Measurements from ENCODE around the gene PLPP1.
A peak's percentile ranks its signal among the peaks of the same experiment; 100 is the strongest.

PLPP1 gene

DNA sequence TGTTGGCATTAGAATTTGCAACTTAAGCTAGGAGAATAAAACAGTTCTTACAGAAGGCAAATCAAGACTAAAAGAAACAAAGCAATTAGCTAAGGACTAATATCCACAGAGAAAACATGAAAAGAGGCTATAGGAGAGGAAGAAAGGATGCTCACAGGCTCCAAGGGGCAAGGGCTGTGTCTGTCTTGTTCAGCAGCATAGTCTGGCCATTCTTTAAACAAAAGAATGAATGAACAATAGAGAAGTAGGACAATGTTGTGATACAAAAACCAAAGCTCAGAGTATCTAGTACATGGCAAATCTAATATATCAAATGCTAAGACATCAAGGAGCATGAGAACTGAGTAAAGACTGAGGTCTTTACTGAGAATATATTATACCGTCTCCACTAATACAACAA lies 39.5 kb downstream of the PLPP1 start:
- H3K4me3 ChIP-seq (replicated peaks in 1 of 2; ENCODE audit: low read depth in 2 of 2, low read length in 2 of 2): no peak overlapping the region
- TF ChIP-seq, protein P1, sequence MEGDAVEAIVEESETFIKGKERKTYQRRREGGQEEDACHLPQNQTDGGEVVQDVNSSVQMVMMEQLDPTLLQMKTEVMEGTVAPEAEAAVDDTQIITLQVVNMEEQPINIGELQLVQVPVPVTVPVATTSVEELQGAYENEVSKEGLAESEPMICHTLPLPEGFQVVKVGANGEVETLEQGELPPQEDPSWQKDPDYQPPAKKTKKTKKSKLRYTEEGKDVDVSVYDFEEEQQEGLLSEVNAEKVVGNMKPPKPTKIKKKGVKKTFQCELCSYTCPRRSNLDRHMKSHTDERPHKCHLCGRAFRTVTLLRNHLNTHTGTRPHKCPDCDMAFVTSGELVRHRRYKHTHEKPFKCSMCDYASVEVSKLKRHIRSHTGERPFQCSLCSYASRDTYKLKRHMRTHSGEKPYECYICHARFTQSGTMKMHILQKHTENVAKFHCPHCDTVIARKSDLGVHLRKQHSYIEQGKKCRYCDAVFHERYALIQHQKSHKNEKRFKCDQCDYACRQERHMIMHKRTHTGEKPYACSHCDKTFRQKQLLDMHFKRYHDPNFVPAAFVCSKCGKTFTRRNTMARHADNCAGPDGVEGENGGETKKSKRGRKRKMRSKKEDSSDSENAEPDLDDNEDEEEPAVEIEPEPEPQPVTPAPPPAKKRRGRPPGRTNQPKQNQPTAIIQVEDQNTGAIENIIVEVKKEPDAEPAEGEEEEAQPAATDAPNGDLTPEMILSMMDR (IDR thresholded peaks at IDR 0.05; ENCODE audit: low read depth, low read length): no peak
- DNase-seq (ENCODE audit: low read depth in 2 of 2): no peak

GRCh38 chr5:55492449-55492848 lies 42.3 kb downstream of the PLPP1 start:
- TF ChIP-seq, protein P1 (IDR thresholded peaks at IDR 0.05; ENCODE audit: low read depth, low read length): no peak
- no peak overlapping the region for H3K4me3 ChIP-seq (replicated peaks in 1 of 2; ENCODE audit: low read depth in 2 of 2, low read length in 2 of 2)
- no peak for DNase-seq (ENCODE audit: low read depth in 2 of 2)

DNA sequence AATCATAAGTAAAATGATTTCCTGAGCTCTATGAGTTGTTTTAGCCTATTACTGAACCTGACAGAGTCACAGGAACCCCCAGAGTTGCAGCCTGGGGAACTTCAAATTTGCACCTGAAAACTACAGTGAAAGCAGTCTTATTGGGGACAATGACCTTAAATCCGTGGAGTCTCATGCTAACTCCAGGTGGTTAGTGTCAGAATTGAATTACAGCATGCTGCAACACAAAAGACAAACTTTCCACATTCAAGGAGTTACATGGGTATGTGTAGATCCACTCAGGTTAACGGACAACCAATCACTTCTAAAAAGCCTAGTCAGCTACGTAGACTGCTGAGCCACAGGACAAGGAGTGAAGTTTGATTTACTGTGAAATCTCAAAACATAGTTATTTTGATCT lies 49.7 kb downstream of the PLPP1 start:
- TF ChIP-seq, protein P1 (IDR thresholded peaks at IDR 0.05; ENCODE audit: low read depth, low read length): no peak
- no peak for DNase-seq (ENCODE audit: low read depth in 2 of 2)
- no peak overlapping the region for H3K4me3 ChIP-seq (replicated peaks in 1 of 2; ENCODE audit: low read depth in 2 of 2, low read length in 2 of 2)

DNA sequence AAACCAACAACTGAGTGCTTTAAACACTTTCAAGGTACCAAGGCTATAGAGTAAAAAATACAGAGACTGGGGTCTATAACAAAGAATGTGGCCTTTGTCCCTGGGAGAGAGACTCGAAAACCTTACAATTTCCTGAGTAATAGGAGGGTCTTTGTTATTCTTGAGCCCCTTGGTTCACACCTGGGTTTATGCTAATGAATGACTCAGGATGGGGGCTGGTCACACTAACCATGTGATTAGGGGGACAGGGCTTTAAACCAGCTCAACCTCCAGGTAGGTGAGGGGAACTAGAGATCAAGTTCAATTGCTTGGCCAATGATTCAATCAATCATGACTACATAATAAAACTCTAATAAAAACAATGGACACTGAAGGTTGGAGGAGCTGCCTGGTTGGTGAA lies 50.2 kb downstream of the PLPP1 start:
- no peak for DNase-seq (ENCODE audit: low read depth in 2 of 2)
- TF ChIP-seq, protein P1 (IDR thresholded peaks at IDR 0.05; ENCODE audit: low read depth, low read length): no peak
- H3K4me3 ChIP-seq (replicated peaks in 1 of 2; ENCODE audit: low read depth in 2 of 2, low read length in 2 of 2): no peak overlapping the region

DNA sequence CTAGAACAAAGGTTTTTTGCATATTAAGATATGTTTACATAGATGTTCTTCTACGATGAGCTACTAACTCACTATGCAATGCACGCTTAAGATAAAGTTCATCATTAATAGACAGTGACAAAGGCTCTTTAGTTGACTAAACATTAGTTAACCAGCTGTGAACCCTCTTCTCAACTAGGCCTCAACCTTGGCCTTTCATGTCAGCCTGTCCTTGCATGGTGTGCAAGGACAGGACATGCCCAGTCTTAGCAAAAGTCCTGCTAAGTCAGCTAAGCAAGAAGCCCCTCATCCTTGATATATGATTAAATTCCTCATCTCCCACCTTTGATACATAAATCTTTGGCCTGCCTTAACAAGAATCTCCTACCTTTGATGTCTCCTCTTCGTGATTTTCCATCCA lies 50.9 kb downstream of the PLPP1 start:
- H3K4me3 ChIP-seq (replicated peaks in 1 of 2; ENCODE audit: low read depth in 2 of 2, low read length in 2 of 2): no peak overlapping the region
- DNase-seq (ENCODE audit: low read depth in 2 of 2): no peak

GRCh38 chr5:55481293-55481855 lies 53.4 kb downstream of the PLPP1 start:
- TF ChIP-seq, protein P1 (IDR thresholded peaks at IDR 0.05; ENCODE audit: low read depth, low read length): no peak
- peak in 1 of 2 donors; percentile 33 for DNase-seq (ENCODE audit: low read depth in 2 of 2)

More for the DNA sequence above, 50.9 kb downstream of the PLPP1 start:
- TF ChIP-seq, protein P1 (IDR thresholded peaks at IDR 0.05; ENCODE audit: low read depth, low read length): no peak

GRCh38 chr5:55480781-55481180 lies 54.0 kb downstream of the PLPP1 start:
- peak in 1 of 2 donors; percentile 70 for DNase-seq (ENCODE audit: low read depth in 2 of 2)
- no peak overlapping the region for H3K4me3 ChIP-seq (replicated peaks in 1 of 2; ENCODE audit: low read depth in 2 of 2, low read length in 2 of 2)
- TF ChIP-seq, protein P1 (IDR thresholded peaks at IDR 0.05; ENCODE audit: low read depth, low read length): no peak

More at GRCh38 chr5:55481293-55481855, 53.4 kb downstream of the PLPP1 start:
- H3K4me3 ChIP-seq (replicated peaks in 1 of 2; ENCODE audit: low read depth in 2 of 2, low read length in 2 of 2): no peak overlapping the region
